K562 (cell line): ENCODE measurements around the gene TNFRSF18. TPM values are rescaled to one million over a fixed set of nuclear protein-coding genes. Genes with fewer than 3 reads are reported as not detected.

ENCODE experiments used
- ATAC-seq: fragments of 200-7000 bp; cut with Tn5 transposase; 3 replicates; pipeline ENCODE4 v1.9.1; 2020; ENCODE audit warnings: moderate library complexity
- BruUV-seq: library from RNA; stranded (reverse); fragments of 400-500 nt; replicated peaks from 2 replicates; lab custom pipeline; 2021; lab: Mats Ljungman, UMichigan
- CTCF ChIA-PET: fragments of 300-600 bp; formaldehyde crosslinking; extraction: SDS; loops from one replicate; lab custom pipeline; 2021; ENCODE audit warnings: low intra/inter-chr PET ratio; lab: Yijun Ruan, JAX
- POLR2A ChIA-PET: fragments of 300-600, 350-650 bp; sonication (Branson Sonifier 250); formaldehyde crosslinking; extraction: SDS; loops from one replicate; lab custom pipeline; 2021; ENCODE audit warnings: antibody characterized with exemption, inconsistent platforms; lab: Yijun Ruan, JAX
- DNase-seq, 4 experiments: peaks; one replicate each; pipeline versions ENCODE4 v3.0.0 to v3.0.0-alpha.2; 2011 to 2018; ENCODE audit warnings: low spot score in 3 of 4, mixed read lengths in 3 of 4; ENCODE audit errors: extremely low read depth in 1 of 4
- FAIRE-seq: peaks from 2 replicates; lab custom pipeline; 2011; peaks lifted over from hg19 to GRCh38; lab: Jason Lieb, UNC
- H2AFZ ChIP-seq: 2 replicates; pipeline ENCODE4 v1.6.0; 2011; ENCODE audit warnings: low read depth, low read length, control low read depth, inconsistent platforms
- H3K27ac ChIP-seq: fragments of 200-600 bp; 3 replicates; pipeline ENCODE4 v1.8.0; 2011; ENCODE audit warnings: low read depth, mild to moderate bottlenecking, control low read depth, inconsistent platforms, low read length, moderate library complexity, mixed read lengths; ENCODE audit errors: extremely low read depth
- H3K27me3 ChIP-seq, 2 experiments: fragments of 300-600 bp in 1 of 2; 2 replicates in 1 of 2; 3 replicates in 1 of 2; pipeline versions ENCODE4 v1.6.0 to v1.8.0; 2011; ENCODE audit warnings: inconsistent platforms in 2 of 2, low read length in 2 of 2, mild to moderate bottlenecking in 1 of 2, mixed read lengths in 1 of 2, moderate library complexity in 1 of 2; ENCODE audit not compliant: control insufficient read depth in 2 of 2, insufficient read depth in 2 of 2
- H3K36me3 ChIP-seq: fragments of 300-600 bp; 3 replicates; pipeline ENCODE4 v1.8.0; 2011; ENCODE audit warnings: mild to moderate bottlenecking, low read length, inconsistent platforms; ENCODE audit not compliant: control insufficient read depth, insufficient read depth
- H3K4me1 ChIP-seq, 2 experiments: fragments of 200-600 bp in 1 of 2; replicated peaks in 1 of 2; 2 replicates in 1 of 2; 3 replicates in 1 of 2; pipeline versions ENCODE4 v1.5.1 to v1.8.0; 2011; ENCODE audit warnings: inconsistent platforms in 2 of 2, low read length in 2 of 2, mild to moderate bottlenecking in 1 of 2, mixed read lengths in 1 of 2, moderate library complexity in 1 of 2; ENCODE audit not compliant: control insufficient read depth in 2 of 2, insufficient read depth in 2 of 2
- H3K4me2 ChIP-seq: 2 replicates; pipeline ENCODE4 v1.6.1; 2011; ENCODE audit warnings: low read length, control low read depth, inconsistent platforms, mixed read lengths; ENCODE audit not compliant: insufficient read depth
- H3K4me3 ChIP-seq: fragments of 200-600 bp; sonication (generic), shearing (Covaris generic); 2 replicates; pipeline ENCODE4 v1.5.1; 2016; ENCODE audit warnings: control low read depth, inconsistent platforms
- H3K79me2 ChIP-seq: fragments of 200-600 bp; 3 replicates; pipeline ENCODE4 v1.8.0; 2011; ENCODE audit warnings: low read length, inconsistent platforms; ENCODE audit not compliant: control insufficient read depth, insufficient read depth
- H3K9ac ChIP-seq, 2 experiments: 2 replicates each; pipeline versions ENCODE4 v1.6.0 to v1.6.1; 2011; ENCODE audit warnings: low read depth in 2 of 2, low read length in 2 of 2, control low read depth in 1 of 2, inconsistent platforms in 1 of 2, mild to moderate bottlenecking in 1 of 2, mixed read lengths in 1 of 2; ENCODE audit not compliant: insufficient read depth in 1 of 2
- H3K9me1 ChIP-seq: one replicate; pipeline ENCODE4 v1.6.0; 2011; ENCODE audit warnings: inconsistent platforms, mild to moderate bottlenecking, low read length, moderate library complexity; ENCODE audit not compliant: control insufficient read depth, insufficient read depth
- H3K9me3 ChIP-seq: replicated peaks from 2 replicates; pipeline ENCODE4 v1.5.1; 2011; ENCODE audit warnings: low read depth, low read length, inconsistent platforms; ENCODE audit not compliant: control insufficient read depth, insufficient read depth
- H4K20me1 ChIP-seq: replicated peaks from 2 replicates; pipeline ENCODE4 v1.6.1; 2011; ENCODE audit warnings: low read length, inconsistent platforms, mixed read lengths; ENCODE audit not compliant: control insufficient read depth, insufficient read depth
- ELF2 ChIP-seq: fragments of 250-450 bp; sonication (Bioruptor Pico); IDR thresholded peaks from 2 replicates; pipeline ENCODE4 v1.5.0; 2021; ENCODE audit warnings: mild to moderate bottlenecking
- HNRNPK ChIP-seq: fragments of 200-400 bp; formaldehyde crosslinking; IDR thresholded peaks from one replicate; pipeline ENCODE4 v1.6.1; 2018; ENCODE audit warnings: mild to moderate bottlenecking, low read depth, low read length; ENCODE audit not compliant: poor library complexity, severe bottlenecking
- HNRNPL ChIP-seq: fragments of 200-400 bp; formaldehyde crosslinking; IDR thresholded peaks from 2 replicates; pipeline ENCODE4 v1.6.1; 2017; ENCODE audit warnings: low read depth, mild to moderate bottlenecking, low read length
- MCM3 ChIP-seq: fragments of 450-650 bp; IDR thresholded peaks from 2 replicates; pipeline ENCODE4 v1.6.1; 2016
- POLR2G ChIP-seq: fragments of 200-400 bp; formaldehyde crosslinking; IDR thresholded peaks from 2 replicates; pipeline ENCODE4 v1.6.1; 2017; ENCODE audit warnings: low read depth, mild to moderate bottlenecking, antibody characterized with exemption, low read length, moderate library complexity
- SMARCC2 ChIP-seq: fragments of 450-650 bp; IDR thresholded peaks from 2 replicates; pipeline ENCODE4 v1.6.1; 2017; ENCODE audit warnings: antibody characterized with exemption, moderate library complexity, mild to moderate bottlenecking, low read depth
- TAL1 ChIP-seq: fragments of 450-650 bp; IDR thresholded peaks from 2 replicates; pipeline ENCODE4 v1.6.1; 2016; ENCODE audit warnings: mild to moderate bottlenecking
- ZFP91 ChIP-seq: sonication (generic); formaldehyde crosslinking; IDR thresholded peaks from 2 replicates; pipeline ENCODE4 v1.8.0; 2022; ENCODE audit warnings: mild to moderate bottlenecking, missing genetic modification reagents
- ZNF143 ChIP-seq: sonication (generic); formaldehyde crosslinking; IDR thresholded peaks from 2 replicates; pipeline ENCODE4 v1.9.0; 2022; ENCODE audit warnings: mild to moderate bottlenecking, missing genetic modification reagents
- ZNF224 ChIP-seq: sonication (generic); formaldehyde crosslinking; IDR thresholded peaks from 2 replicates; pipeline ENCODE4 v1.8.0; 2022; ENCODE audit warnings: mild to moderate bottlenecking, missing genetic modification reagents
- ZNF764 ChIP-seq: fragments of 250-450 bp; sonication (Bioruptor Pico); IDR thresholded peaks from 2 replicates; pipeline ENCODE4 v1.4.0; 2020; ENCODE audit warnings: low read depth, mild to moderate bottlenecking, moderate library complexity
- WGBS: fragments of 100-300 bp; shearing (Covaris generic); methylation state at CpG from one replicate; pipeline ENCODE4 v1.1.6; 2016; ENCODE audit warnings: low coverage, mixed read lengths; ENCODE audit not compliant: insufficient coverage; ENCODE audit errors: missing lambda C conversion rate; 5-methylcytosine and 5-hydroxymethylcytosine counted together
- in situ Hi-C: fragments of 300-500 bp; cut with MboI; formaldehyde crosslinking; loops from 4 replicates; pipeline ENCODE4 v1.15.0; 2018; ENCODE audit warnings: inconsistent platforms, mixed read lengths
- intact Hi-C: fragments of 100-400 bp; cut with micrococcal nuclease; formaldehyde crosslinking; loops from 2 replicates; pipeline ENCODE4 v1.14.2; 2022
- polyA plus RNA-seq, 8 experiments: library from polyadenylated mRNA; depleted of rRNA in 4 of 8; stranded (reverse) in 5 of 8; unstranded in 3 of 8; fragments of >200 nt; fragmentation: Nextera tagmentation in 2 of 8; fragmentation: Illumina TruSeq in 1 of 8; extraction: Ambion mirVana in 2 of 8; extraction: Trizol in 1 of 8; gene quantifications; 2 replicates each; pipeline versions ENCODE4 v1.2.1 to v1.2.3, GENCODE V29; 2011 to 2014; ENCODE audit warnings: inconsistent platforms in 1 of 8, missing spikeins in 1 of 8
- total RNA-seq, 7 experiments: library from RNA; depleted of rRNA in 6 of 7; stranded (reverse); fragments of >200 nt in 6 of 7; fragmentation: Illumina TruSeq in 2 of 7; extraction: Trizol in 2 of 7; gene quantifications; 2 replicates each; pipeline versions ENCODE4 v1.2.1 to v1.2.3, GENCODE V29; 2011 to 2021; ENCODE audit warnings: low replicate concordance in 1 of 7
- TF ChIP-seq, protein P1 (sequence below): fragments of 450-650 bp; IDR thresholded peaks from 2 replicates; pipeline ENCODE4 v1.7.0; 2016; ENCODE audit warnings: borderline replicate concordance
- TF ChIP-seq, protein P2 (sequence below): fragments of 450-650 bp; formaldehyde crosslinking; IDR thresholded peaks from 2 replicates; pipeline ENCODE4 v1.4.0; 2020; ENCODE audit warnings: mild to moderate bottlenecking, mixed read lengths

The TNFRSF18 gene
- total and polyA plus RNA-seq, 9 of the 15 experiments (the other 6 are each of a cell fraction or from before 2014, with no cell fraction given) = 0.24 to 0.27 TPM; not detected in 7

DNA sequence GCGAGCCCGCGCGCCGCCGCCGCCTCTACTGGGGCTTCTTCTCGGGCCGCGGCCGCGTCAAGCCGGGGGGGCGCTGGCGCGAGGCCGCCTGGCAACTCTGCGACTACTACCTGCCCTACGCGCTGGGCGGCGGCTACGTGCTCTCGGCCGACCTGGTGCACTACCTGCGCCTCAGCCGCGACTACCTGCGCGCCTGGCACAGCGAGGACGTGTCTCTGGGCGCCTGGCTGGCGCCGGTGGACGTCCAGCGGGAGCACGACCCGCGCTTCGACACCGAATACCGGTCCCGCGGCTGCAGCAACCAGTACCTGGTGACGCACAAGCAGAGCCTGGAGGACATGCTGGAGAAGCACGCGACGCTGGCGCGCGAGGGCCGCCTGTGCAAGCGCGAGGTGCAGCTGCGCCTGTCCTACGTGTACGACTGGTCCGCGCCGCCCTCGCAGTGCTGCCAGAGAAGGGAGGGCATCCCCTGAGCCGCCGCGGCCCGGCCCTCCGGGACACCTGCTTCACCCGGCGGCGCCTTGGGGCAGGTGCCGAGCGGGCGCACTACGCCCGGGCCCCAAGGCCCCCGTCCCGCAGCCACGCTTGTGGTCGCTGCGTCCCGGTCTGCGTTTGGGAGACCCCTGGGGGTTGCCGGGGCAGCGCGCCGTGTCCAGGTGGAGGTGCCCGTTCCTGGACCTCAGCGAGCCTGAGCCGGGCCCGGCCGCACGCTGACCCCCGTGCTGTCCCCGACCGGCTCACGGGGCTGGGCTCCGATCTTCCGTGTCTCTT lies 26.6 kb upstream of the TNFRSF18 start (continued):
- TF ChIP-seq POLR2G (peak; percentile 63), ZNF143 (CRISPR knock-in tag) (peak; percentile 7; the same call in 1 of the 2 replicates), HNRNPL (peak; percentile 55; the same call in 1 of the 2 replicates)

- CTCF ChIA-PET = interaction anchor here (0.7 kb wide), 1 partner anchor 170 kb away, joined by 4 read pairs; no protein-coding TSS in a partner anchor
- TF ChIP-seq, protein P1, sequence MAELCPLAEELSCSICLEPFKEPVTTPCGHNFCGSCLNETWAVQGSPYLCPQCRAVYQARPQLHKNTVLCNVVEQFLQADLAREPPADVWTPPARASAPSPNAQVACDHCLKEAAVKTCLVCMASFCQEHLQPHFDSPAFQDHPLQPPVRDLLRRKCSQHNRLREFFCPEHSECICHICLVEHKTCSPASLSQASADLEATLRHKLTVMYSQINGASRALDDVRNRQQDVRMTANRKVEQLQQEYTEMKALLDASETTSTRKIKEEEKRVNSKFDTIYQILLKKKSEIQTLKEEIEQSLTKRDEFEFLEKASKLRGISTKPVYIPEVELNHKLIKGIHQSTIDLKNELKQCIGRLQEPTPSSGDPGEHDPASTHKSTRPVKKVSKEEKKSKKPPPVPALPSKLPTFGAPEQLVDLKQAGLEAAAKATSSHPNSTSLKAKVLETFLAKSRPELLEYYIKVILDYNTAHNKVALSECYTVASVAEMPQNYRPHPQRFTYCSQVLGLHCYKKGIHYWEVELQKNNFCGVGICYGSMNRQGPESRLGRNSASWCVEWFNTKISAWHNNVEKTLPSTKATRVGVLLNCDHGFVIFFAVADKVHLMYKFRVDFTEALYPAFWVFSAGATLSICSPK = no peak
- TF ChIP-seq ZNF764 = no peak
- no peak for TF ChIP-seq ZNF224 (CRISPR knock-in tag)
- TF ChIP-seq ELF2 (CRISPR knock-in tag) = no peak
- no peak for TF ChIP-seq ZFP91 (CRISPR knock-in tag)
- TF ChIP-seq SMARCC2 = no peak
- no peak for TF ChIP-seq TAL1
- no peak for TF ChIP-seq MCM3
- TF ChIP-seq, protein P2, sequence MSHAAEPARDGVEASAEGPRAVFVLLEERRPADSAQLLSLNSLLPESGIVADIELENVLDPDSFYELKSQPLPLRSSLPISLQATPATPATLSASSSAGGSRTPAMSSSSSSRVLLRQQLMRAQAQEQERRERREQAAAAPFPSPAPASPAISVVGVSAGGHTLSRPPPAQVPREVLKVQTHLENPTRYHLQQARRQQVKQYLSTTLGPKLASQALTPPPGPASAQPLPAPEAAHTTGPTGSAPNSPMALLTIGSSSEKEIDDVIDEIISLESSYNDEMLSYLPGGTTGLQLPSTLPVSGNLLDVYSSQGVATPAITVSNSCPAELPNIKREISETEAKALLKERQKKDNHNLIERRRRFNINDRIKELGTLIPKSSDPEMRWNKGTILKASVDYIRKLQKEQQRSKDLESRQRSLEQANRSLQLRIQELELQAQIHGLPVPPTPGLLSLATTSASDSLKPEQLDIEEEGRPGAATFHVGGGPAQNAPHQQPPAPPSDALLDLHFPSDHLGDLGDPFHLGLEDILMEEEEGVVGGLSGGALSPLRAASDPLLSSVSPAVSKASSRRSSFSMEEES (CRISPR knock-in tag) = no peak
- TF ChIP-seq HNRNPK = no peak
Observed at GRCh38 chr1:1232208-1232795, 25.9 kb upstream of the TNFRSF18 start, which contains the start of gene B3GALT6. Gene B3GALT6, plus strand, starts transcription at chr1:1232237. Its CDS starts 42 bp downstream, at chr1:1232279.

More at GRCh38 chr1:1232208-1232795, 25.9 kb upstream of the TNFRSF18 start, which contains the start of gene B3GALT6:
- H3K4me2 ChIP-seq = peak within 1 kb of the TSS; percentile 100
- H4K20me1 ChIP-seq = no peaks in the 10 kb centered on the region
- WGBS = 15% methylated on average over 68 of the region's 100 CpGs
- H3K9me3 ChIP-seq = peaks cover 9% of the 10 kb centered on the region
- ATAC-seq (no peak), FAIRE-seq (no peak), DNase-seq (no peak)
- H3K4me3 ChIP-seq = peak within 1 kb of the TSS; percentile 79
- in situ Hi-C loops = no loop called here
- POLR2A ChIA-PET = interaction anchor here (1.0 to 2.2 kb wide), 7 partner anchors 10 to 115 kb away, joined by 3 to 12 read pairs (median 4); no protein-coding TSS in a partner anchor
- BruUV-seq = no TSS peak
- intact Hi-C loops = loop anchor here (5.0 kb wide), 1 partner anchor 110 kb away; no protein-coding TSS in a partner anchor
- H3K79me2 ChIP-seq = peaks cover 73% of the 10 kb centered on the region
- H3K27ac ChIP-seq = peak within 1 kb of the TSS; percentile 96
- H3K36me3 ChIP-seq = peaks cover 44% of the 10 kb centered on the region; the same call in 2 of the 3 replicates
- peak within 1 kb of the TSS; percentile 93 to 99 for H3K9ac ChIP-seq
- peak within 1 kb of the TSS; percentile 93 for H2AFZ ChIP-seq
- peaks cover 6 to 84% of the 10 kb centered on the region in 2 experiments; a peak in 4 of 5 replicates for H3K4me1 ChIP-seq
- H3K27me3 ChIP-seq = no peaks in the 10 kb centered on the region
- no peaks in the 10 kb centered on the region for H3K9me1 ChIP-seq
